Astrocyte of the cerebellum (primary cell): ENCODE measurements around the gene TRIM51.
"Not testable (repeated sequence)": the region's sequence is repeated elsewhere in the genome, so short reads cannot be mapped to it uniquely, and the experiment has no call there.

Experiments used
- DNase-seq: peaks from one replicate; pipeline ENCODE4 v3.0.0-alpha.2; 2011; ENCODE audit warnings: low read depth
- H3K4me3 ChIP-seq: 2 replicates; pipeline ENCODE4 v1.5.1; 2011; ENCODE audit warnings: mild to moderate bottlenecking, low read depth, low read length, moderate library complexity
- CTCF ChIP-seq: IDR thresholded peaks from 2 replicates; pipeline ENCODE4 v1.5.1; 2012; ENCODE audit warnings: low read length, low read depth, moderate library complexity, mild to moderate bottlenecking; ENCODE audit errors: missing control alignments
- in situ Hi-C: cut with HindIII; loops from 2 replicates; pipeline ENCODE4 v1.10.0; 2017; ENCODE audit warnings: low sequenced_read_pairs

The TRIM51 gene

GRCh38 chr11:55882997-55883396, at the start of gene TRIM51:
Gene TRIM51 (plus strand): TSS chr11:55883297. CDS start chr11:55885429, 2,132 bp downstream.
- in situ Hi-C loops, H3K4me3 ChIP-seq, DNase-seq: not testable (repeated sequence)

GRCh38 chr11:55838452-55838851, 44.6 kb upstream of the TRIM51 start, which contains the start of gene OR5D16:
Gene OR5D16 (plus strand): TSS chr11:55838752. CDS start chr11:55838752, 0 bp downstream.
- in situ Hi-C loops = no loop called here
- H3K4me3 ChIP-seq = no peak within 1 kb of the TSS
- TF ChIP-seq CTCF = no peak
- DNase-seq = no peak

GRCh38 chr11:55847453-55847852, 35.6 kb upstream of the TRIM51 start:
- H3K4me3 ChIP-seq = no peak overlapping the region
- no peak for DNase-seq
- in situ Hi-C loops = no loop called here
- no peak for TF ChIP-seq CTCF

GRCh38 chr11:55849037-55849436, 34.1 kb upstream of the TRIM51 start:
- in situ Hi-C loops = no loop called here
- H3K4me3 ChIP-seq = no peak overlapping the region
- no peak for DNase-seq
- TF ChIP-seq CTCF = no peak

GRCh38 chr11:55852141-55852540, 31.0 kb upstream of the TRIM51 start:
- TF ChIP-seq CTCF = no peak
- no peak for DNase-seq
- no peak overlapping the region for H3K4me3 ChIP-seq
- in situ Hi-C loops = no loop called here

GRCh38 chr11:55854704-55855103, 28.4 kb upstream of the TRIM51 start:
- in situ Hi-C loops = no loop called here
- DNase-seq = no peak
- no peak overlapping the region for H3K4me3 ChIP-seq
- TF ChIP-seq CTCF = no peak

GRCh38 chr11:55867354-55867753, 15.7 kb upstream of the TRIM51 start:
- in situ Hi-C loops, DNase-seq, H3K4me3 ChIP-seq: not testable (repeated sequence)

- in situ Hi-C loops = not testable (repeated sequence)
Measured at GRCh38 chr11:55872731-55873130, 10.4 kb upstream of the TRIM51 start.

GRCh38 chr11:55873146-55873545, 10.0 kb upstream of the TRIM51 start:
- DNase-seq, in situ Hi-C loops, H3K4me3 ChIP-seq: not testable (repeated sequence)

More at GRCh38 chr11:55872731-55873130, 10.4 kb upstream of the TRIM51 start:
- not testable (repeated sequence) for H3K4me3 ChIP-seq, DNase-seq

- in situ Hi-C loops, DNase-seq, H3K4me3 ChIP-seq: not testable (repeated sequence)
Measured at GRCh38 chr11:55884995-55885394, 1.9 kb downstream of the TRIM51 start.

GRCh38 chr11:55885481-55885880, 2.4 kb downstream of the TRIM51 start:
- DNase-seq, H3K4me3 ChIP-seq, in situ Hi-C loops: not testable (repeated sequence)
